GM12874 (cell line): Measurements from ENCODE around the gene LRRC55.

Experiments
- TF ChIP-seq, protein P1 (sequence below): IDR thresholded peaks from 2 replicates; pipeline ENCODE4 v1.5.1; 2011; ENCODE audit warnings: low read depth, mild to moderate bottlenecking, control low read depth, low read length, moderate library complexity; ENCODE audit not compliant: insufficient read depth

LRRC55 gene

DNA sequence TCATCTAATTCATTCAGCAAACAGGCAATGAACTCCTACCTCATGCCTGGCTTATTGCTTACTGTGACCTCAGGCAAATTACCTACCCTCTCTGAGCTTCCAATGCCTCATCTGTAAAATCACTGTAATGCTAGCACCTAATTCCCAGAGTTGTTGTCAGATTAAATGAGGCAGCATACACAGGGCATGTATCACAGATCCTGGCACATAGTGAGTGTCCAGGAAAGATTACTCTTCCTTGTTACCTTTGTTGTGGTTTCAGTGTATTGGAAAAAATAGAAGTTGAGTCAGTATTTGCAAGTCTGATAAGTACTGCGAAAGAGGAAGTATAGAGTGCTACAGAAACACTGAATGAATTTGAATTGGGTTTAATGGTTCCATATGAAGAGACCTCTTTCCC lies 26.4 kb upstream of the LRRC55 start:
- TF ChIP-seq, protein P1, sequence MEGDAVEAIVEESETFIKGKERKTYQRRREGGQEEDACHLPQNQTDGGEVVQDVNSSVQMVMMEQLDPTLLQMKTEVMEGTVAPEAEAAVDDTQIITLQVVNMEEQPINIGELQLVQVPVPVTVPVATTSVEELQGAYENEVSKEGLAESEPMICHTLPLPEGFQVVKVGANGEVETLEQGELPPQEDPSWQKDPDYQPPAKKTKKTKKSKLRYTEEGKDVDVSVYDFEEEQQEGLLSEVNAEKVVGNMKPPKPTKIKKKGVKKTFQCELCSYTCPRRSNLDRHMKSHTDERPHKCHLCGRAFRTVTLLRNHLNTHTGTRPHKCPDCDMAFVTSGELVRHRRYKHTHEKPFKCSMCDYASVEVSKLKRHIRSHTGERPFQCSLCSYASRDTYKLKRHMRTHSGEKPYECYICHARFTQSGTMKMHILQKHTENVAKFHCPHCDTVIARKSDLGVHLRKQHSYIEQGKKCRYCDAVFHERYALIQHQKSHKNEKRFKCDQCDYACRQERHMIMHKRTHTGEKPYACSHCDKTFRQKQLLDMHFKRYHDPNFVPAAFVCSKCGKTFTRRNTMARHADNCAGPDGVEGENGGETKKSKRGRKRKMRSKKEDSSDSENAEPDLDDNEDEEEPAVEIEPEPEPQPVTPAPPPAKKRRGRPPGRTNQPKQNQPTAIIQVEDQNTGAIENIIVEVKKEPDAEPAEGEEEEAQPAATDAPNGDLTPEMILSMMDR = no peak

GRCh38 chr11:57155838-57156607 lies 25.7 kb upstream of the LRRC55 start:
- TF ChIP-seq, protein P1 = no peak

GRCh38 chr11:57156928-57157327 lies 24.8 kb upstream of the LRRC55 start:
- TF ChIP-seq, protein P1 = no peak

GRCh38 chr11:57157624-57158023 lies 24.1 kb upstream of the LRRC55 start:
- TF ChIP-seq, protein P1 = no peak

DNA sequence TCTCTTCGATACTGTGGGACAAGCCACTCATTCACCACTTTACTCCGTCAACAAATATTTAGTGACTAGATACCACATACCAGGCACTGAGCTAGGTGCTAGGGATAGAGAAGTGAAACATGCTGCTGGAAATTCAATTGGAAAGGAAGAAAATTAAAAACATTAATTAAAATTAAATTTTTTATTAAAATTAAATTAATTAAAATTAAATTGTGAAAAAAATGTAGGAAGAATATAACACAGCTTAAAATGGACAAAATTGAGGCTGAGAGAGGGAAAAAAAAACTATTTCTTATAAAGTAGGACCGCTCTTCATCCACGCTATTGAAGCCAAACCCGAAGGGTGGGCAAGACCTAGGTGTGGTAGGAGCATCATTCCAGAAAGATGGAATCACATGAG lies 23.6 kb upstream of the LRRC55 start:
- TF ChIP-seq, protein P1 = no peak

DNA sequence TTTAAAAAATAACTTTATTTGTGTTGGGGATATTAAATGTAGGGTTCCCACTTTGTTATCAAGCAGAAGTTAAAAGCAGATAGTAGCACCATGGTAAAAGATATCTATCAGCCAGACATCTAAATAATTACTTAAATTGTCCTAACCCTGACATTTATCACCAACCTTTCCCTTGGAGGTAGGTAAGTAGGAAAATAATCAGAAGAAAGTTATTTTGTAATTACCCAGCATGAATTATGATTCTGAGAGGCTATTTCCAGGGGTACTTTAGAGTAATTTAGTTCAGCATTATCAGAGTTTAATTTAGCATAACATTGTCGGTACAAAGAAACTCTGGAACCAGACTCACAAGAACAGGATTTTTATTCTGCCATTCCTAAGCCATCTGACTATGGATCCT lies 23.2 kb upstream of the LRRC55 start:
- TF ChIP-seq, protein P1 = no peak

- TF ChIP-seq, protein P1 = no peak
Observed at GRCh38 chr11:57160665-57161064, 21.1 kb upstream of the LRRC55 start.
